Uterus (tissue), 2 donors: ENCODE measurements around the gene EFCC1.

Experiments used
- CTCF ChIP-seq, 4 experiments: fragments of 200-600 bp in 2 of 4; fragments of 450-650 bp in 2 of 4; sonication (generic) in 2 of 4; IDR thresholded peaks; one replicate each; pipeline ENCODE4 v1.5.1; 2016 to 2019; ENCODE audit warnings: antibody characterized with exemption in 4 of 4, mild to moderate bottlenecking in 2 of 4, moderate library complexity in 1 of 4
- POLR2A ChIP-seq, 2 donors: fragments of 450-650 bp; IDR thresholded peaks; one replicate each; pipeline ENCODE4 v1.6.1; 2016; ENCODE audit warnings: antibody characterized with exemption in 2 of 2, mild to moderate bottlenecking in 1 of 2, moderate library complexity in 1 of 2

GRCh38 chr3:129047553-129047839, 46.4 kb downstream of the EFCC1 start:
- TF ChIP-seq CTCF (IDR thresholded peaks at IDR 0.05) (no peak), POLR2A (IDR thresholded peaks at IDR 0.05) (no peak)
